Astrocyte (in vitro differentiated cells and primary cell): ENCODE results near the gene AGA.

Experiments
- CTCF ChIP-seq: IDR thresholded peaks from 2 replicates; pipeline ENCODE4 v1.5.1; 2011; ENCODE audit warnings: low read depth, mild to moderate bottlenecking, inconsistent platforms, low read length, moderate library complexity; ENCODE audit not compliant: insufficient read depth
- EZH2 ChIP-seq: IDR thresholded peaks from 2 replicates; pipeline ENCODE4 v1.6.1; 2012; ENCODE audit warnings: mild to moderate bottlenecking, low read length, inconsistent platforms; ENCODE audit not compliant: insufficient read depth

GRCh38 chr4:177487977-177488376 lies 45.7 kb upstream of the AGA start:
- TF ChIP-seq CTCF (no peak), EZH2 (no peak)
